HG03442 (cell line): ENCODE measurements around the gene TRAK1.

Experiments
- ATAC-seq: cut with Tn5 transposase; IDR thresholded peaks from one replicate; pipeline ENCODE4 v1.9.1; 2021; ENCODE audit warnings: mild to moderate bottlenecking, moderate library complexity; ENCODE audit not compliant: unreplicated experiment

Gene TRAK1

GRCh38 chr3:42175386-42176240, 84.5 kb downstream of the TRAK1 start:
- ATAC-seq = no peak

DNA sequence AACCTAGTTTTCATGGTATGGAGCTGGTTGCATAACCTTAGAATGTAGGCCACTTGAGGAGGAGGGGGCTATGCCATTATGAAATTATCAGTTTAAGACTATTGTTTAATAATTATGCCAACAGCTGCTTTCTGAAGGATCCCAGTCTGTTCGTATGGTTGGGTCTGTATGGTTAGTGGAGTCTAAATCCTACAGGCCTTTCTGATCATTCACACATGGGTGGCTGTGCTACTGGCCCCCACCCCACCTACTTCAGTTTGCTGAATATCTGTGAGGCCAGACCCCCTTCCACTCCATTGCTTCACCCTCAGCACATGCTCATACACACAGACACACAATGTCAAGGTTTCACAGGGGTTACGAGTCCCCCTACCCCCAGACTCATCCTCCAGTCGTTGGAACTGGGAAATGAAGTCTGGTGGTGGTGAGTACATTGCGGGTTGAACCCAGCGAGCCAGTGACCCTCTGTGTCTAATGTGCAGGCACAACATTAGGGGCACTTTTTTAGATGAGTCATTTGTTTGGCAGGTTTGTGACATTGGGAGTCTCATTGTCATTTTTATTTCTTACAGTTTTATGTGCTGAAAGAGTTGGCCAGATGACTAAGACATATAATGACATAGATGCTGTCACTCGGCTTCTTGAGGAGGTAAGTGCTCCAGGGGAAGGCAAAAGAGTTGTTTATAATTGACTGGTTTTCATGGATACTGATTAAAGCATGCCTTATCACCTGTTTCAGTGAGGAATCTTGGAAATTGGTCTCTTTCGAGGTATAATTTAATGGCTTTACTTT, 85.3 kb downstream of the TRAK1 start:
- no peak for ATAC-seq

DNA sequence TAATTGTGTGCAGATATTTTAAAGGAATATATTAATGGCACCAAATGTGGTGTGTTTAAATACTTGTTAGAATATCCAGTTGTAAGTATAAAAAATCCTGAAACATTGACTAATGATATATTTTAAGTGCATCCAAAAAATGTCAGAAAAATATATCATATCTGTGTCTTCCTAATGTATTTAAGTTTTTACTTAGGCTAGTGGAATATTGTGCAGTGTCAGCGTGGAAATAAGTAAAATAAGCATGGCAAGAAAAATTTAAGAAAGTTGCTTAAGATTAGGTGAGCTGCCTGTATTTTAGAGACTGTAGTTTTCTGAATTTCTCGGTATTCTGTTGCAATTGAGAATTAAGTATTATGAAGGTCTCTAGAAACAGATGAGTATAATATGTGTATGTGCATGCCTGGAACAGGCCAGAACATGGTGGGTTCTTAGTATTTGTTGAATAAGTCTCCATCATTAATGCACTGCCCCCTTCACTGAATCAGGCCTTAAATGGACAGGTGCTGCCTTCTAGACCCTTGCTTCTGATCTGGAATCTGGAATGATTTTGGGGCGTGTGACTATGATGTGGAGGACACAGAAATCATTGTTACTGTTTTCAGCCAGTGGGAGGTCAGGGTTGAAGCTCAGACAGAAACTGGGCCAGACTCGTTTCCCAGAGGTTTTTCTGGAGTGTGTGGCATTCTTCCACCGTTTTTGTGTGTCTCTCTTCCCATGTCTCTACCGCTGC, 86.1 kb downstream of the TRAK1 start:
- ATAC-seq = no peak

GRCh38 chr3:42177801-42178150, 86.6 kb downstream of the TRAK1 start:
- no peak for ATAC-seq

- no peak for ATAC-seq
These were observed 88.1 kb downstream of the TRAK1 start for GRCh38 chr3:42179110-42179725.

GRCh38 chr3:42180901-42181300, 89.7 kb downstream of the TRAK1 start:
- no peak for ATAC-seq

DNA sequence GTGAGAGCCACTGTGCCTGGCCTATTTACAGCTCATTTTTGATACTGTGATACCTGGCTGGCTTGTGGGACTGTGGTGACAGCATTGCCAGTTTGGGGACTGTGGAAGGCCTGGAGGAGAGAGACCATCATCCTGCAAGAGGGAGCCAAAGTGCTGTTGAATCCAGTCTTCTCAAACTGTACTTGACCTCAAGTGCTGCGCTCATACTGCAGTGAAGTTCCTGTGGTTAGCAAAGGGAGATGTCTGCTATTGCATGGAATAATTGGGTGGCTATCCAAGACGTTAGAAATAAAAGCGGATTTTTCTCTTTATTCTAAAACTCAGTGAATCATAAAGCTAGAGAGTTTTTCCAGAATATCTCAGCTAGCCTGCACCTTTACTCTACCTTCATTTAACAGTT, 91.4 kb downstream of the TRAK1 start:
- ATAC-seq = no peak

DNA sequence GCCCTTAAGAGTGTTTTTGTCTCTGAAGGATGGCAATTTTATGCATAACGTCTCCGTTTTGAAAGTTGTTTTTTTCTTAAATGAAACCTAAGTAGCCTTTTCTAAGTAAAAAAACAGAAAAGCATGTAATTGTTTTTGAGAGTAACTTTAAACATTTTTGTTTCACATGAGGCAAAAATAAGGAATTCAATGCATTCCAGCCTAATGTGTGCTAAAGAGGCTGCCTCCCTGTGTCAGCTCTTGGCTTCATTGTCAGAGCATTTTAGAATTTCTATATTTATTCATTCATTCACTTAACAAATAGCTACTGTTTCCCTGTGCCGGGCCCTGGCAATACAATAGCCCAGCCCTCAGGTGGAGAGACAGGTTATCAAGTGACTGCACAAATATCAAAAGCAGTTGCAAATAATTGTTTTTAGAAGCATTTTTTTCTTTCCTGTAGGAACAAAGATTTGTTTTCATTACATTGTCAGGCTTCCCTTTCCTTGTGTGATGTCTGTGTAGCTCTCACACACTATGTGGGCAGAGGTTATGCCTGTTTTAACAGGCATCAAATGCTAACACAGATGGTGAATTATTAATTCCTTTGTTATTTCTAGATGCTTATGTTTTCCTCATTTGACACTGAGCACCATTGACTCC, 93.0 kb downstream of the TRAK1 start:
- no peak for ATAC-seq

DNA sequence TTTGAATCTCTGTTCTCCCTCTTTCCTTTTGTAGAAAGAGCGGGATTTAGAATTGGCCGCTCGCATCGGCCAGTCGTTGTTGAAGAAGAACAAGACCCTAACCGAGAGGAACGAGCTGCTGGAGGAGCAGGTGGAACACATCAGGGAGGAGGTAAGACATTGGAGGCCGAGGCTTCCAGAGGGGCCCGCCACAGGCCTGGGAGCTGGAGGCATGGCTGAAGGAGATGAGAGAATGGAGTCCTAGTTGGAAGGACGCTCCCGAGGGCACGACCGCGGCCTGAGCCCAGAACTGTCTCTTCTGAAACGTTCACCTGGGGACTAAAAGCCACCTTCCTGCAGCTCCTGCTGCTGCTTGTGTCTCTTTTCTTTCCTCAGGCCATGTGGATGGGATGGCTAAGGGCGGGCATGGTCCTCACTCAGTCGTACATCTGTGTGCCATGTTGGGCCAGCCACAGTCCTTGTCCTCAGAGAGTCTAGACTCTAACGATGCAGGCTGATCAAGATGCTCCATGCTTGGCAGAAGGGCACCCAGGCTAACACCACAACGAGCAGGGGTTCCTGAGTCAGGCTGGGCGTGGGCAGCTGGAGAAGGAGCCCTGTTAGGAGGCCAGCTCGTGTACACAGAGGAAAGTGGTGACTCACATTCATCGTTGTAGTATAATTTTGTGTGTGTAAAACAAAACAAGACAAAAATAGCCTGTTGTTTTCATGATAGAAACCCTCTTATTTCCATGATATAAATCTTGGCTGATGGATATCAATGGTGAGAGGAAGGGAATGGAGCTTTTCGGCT, 93.7 kb downstream of the TRAK1 start:
- ATAC-seq = no peak

GRCh38 chr3:42187936-42188335, 96.8 kb downstream of the TRAK1 start:
- ATAC-seq = no peak

DNA sequence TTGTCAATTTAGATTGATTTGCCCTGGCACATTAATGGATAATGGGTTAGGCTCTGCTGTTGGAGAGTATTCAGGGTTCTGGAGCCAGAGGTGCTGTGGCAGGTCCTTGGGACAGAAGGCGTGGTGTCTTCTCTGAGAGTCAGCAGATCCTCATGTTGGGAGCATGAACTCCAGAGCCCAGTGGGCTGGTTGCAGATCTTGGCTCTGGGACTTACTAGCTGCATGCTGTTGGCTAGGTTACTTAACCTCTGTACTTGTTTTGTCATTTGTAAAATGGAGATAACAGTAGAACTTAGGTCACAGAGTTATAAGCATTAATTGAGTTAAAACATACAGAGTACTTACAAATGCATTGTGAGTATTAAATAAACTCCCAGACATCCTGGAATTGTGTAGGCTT, 97.2 kb downstream of the TRAK1 start:
- ATAC-seq = no peak

GRCh38 chr3:42189001-42189460, 97.9 kb downstream of the TRAK1 start:
- no peak for ATAC-seq

DNA sequence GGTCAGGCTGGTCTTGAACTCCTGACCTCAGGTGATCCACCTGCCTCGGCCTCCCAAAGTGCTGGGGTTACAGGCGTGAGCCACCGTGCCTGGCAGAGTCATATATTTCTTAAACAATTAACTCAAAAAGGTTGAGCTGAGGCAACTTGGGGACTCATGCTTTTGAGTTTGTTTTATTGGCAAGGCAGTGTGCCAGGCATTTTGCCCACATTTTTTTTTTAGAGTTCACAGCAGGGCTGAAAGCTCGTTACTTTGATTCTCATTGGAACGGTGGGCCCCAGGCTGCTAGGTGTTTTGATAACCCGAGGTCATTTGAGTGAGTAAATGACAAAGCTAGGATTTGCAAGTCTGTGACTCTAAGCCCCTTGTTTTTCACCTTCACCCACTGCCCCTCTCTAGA, 98.6 kb downstream of the TRAK1 start:
- no peak for ATAC-seq

DNA sequence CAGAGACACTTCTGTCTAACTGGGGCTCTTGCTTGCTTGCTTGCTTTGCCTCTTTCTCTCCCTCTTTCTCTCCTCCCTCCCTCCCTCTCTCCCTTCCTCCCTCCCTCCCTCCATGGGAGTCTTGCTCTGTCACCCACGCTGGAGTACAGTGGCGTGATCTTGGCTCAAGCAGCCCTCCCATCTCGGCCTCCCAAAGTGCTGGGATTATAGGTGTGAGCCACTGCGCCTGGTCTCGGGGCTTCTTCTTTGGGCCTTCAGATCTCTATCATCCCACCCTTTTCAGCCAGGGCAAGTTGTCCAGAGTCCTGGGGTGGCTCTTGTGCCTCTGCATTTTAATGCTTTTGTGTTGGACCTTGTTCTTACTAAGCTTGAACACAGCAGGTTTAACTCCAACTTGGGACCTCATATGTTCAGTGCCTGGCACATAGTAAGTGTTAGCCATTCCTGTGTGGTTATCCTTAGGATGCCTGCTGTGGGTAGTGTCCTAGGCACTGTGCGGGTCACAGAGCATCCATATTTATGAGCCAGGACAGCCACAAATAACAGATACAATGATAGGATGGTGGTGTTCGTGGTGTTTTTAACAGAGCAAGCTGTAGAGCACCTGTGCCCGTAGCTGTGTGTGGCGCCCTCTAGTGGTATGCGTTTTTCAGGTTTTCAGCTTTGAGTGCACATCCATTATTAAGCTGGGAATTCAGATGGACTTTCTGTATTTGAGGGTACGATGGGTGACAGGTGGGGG, 99.7 kb downstream of the TRAK1 start:
- no peak for ATAC-seq

- ATAC-seq = no peak
These were observed 100.2 kb downstream of the TRAK1 start for GRCh38 chr3:42191443-42191747.

- ATAC-seq = peak; percentile 38
These were observed 101.4 kb downstream of the TRAK1 start for GRCh38 chr3:42192334-42193200.

- no peak for ATAC-seq
These were observed 103.9 kb downstream of the TRAK1 start for GRCh38 chr3:42194943-42195510.

GRCh38 chr3:42195879-42196330, 104.7 kb downstream of the TRAK1 start:
- peak; percentile 64 for ATAC-seq
